CD4-positive, alpha-beta T cell (primary cell): ENCODE data around the gene GTF2A1. TPM values are rescaled to one million over a fixed set of nuclear protein-coding genes. Genes with fewer than 3 reads are reported as not detected.
"Not testable (repeated sequence)": the region's sequence is repeated elsewhere in the genome, so short reads cannot be mapped to it uniquely, and the experiment has no call there.

Experiments
- ATAC-seq: fragments of 200-7000 bp; cut with Tn5 transposase; one replicate; pipeline ENCODE4 v1.10.0; 2022; ENCODE audit warnings: mild to moderate bottlenecking; ENCODE audit not compliant: poor library complexity
- CTCF ChIA-PET: fragments of 350-600 bp; sonication (Branson Sonifier 250); formaldehyde crosslinking; loops from one replicate; lab custom pipeline; 2021; ENCODE audit warnings: antibody characterized with exemption, inconsistent platforms; lab: Charles Lee
- POLR2A ChIA-PET: fragments of 350-600 bp; sonication (Branson Sonifier 250); formaldehyde crosslinking; loops from one replicate; lab custom pipeline; 2021; ENCODE audit warnings: antibody characterized with exemption, inconsistent platforms; lab: Charles Lee
- DNase-seq, 14 experiments: peaks; one replicate each; pipeline ENCODE4 v3.0.0-alpha.2; 2013 to 2020; ENCODE audit warnings: mixed read lengths in 2 of 14
- H3K27ac ChIP-seq, 2 donors: one replicate each; pipeline versions ENCODE4 v1.5.1 to v1.7.0; 2013; ENCODE audit warnings: low read length in 2 of 2, low read depth in 1 of 2, mild to moderate bottlenecking in 1 of 2
- H3K27me3 ChIP-seq, 2 experiments: 1 replicate in 1 of 2; 2 replicates in 1 of 2; pipeline versions ENCODE4 v1.6.1 to v1.7.0; 2013; ENCODE audit warnings: low read length in 2 of 2, control low read depth in 1 of 2, mild to moderate bottlenecking in 1 of 2, moderate library complexity in 1 of 2; ENCODE audit not compliant: insufficient read depth in 2 of 2, control insufficient read depth in 1 of 2
- H3K36me3 ChIP-seq: one replicate; pipeline ENCODE4 v1.6.1; 2013; ENCODE audit warnings: low read length, control low read depth; ENCODE audit not compliant: insufficient read depth
- H3K4me1 ChIP-seq: one replicate; pipeline ENCODE4 v1.6.1; 2013; ENCODE audit warnings: low read length, control low read depth; ENCODE audit not compliant: insufficient read depth
- H3K4me3 ChIP-seq: one replicate; pipeline ENCODE4 v1.5.1; 2013; ENCODE audit warnings: mild to moderate bottlenecking, low read length, moderate library complexity
- H3K9me3 ChIP-seq, 2 experiments: 1 replicate in 1 of 2; 2 replicates in 1 of 2; pipeline versions ENCODE4 v1.6.1 to v1.7.0; 2013; ENCODE audit warnings: low read length in 2 of 2, mild to moderate bottlenecking in 2 of 2, control low read depth in 1 of 2, moderate library complexity in 1 of 2; ENCODE audit not compliant: control insufficient read depth in 1 of 2, insufficient read depth in 1 of 2
- H3K27ac Mint-ChIP-seq: one replicate; pipeline ENCODE4 v1.8.0; 2020; ENCODE audit warnings: mixed read lengths
- H3K27me3 Mint-ChIP-seq: one replicate; pipeline ENCODE4 v1.8.0; 2021; ENCODE audit warnings: mixed read lengths
- H3K36me3 Mint-ChIP-seq: one replicate; pipeline ENCODE4 v1.8.0; 2021; ENCODE audit warnings: low read depth, mixed read lengths
- H3K4me1 Mint-ChIP-seq: one replicate; pipeline ENCODE4 v1.8.0; 2021; ENCODE audit warnings: low read depth, mixed read lengths
- H3K4me3 Mint-ChIP-seq: one replicate; pipeline ENCODE4 v1.8.0; 2020; ENCODE audit warnings: mild to moderate bottlenecking, mixed read lengths
- H3K9me3 Mint-ChIP-seq: one replicate; pipeline ENCODE4 v1.8.0; 2020; ENCODE audit warnings: mixed read lengths
- intact Hi-C, 2 experiments: fragments of 100-400 bp; cut with DNase I in 1 of 2; cut with micrococcal nuclease in 1 of 2; formaldehyde crosslinking; loops; one replicate each; pipeline versions ENCODE4 v1.15.1 to v1.9.0; 2023 to 2025; cut with DNase I, micrococcal nuclease
- total RNA-seq, 174 experiments: library from RNA in 2 of 174; stranded (reverse) in 2 of 174; gene quantifications; one replicate each; pipeline ENCODE4 v1.2.3 and lab custom pipeline; 2021 to 2026
- TF ChIP-seq, protein P1 (sequence below): fragments of 200-600 bp; IDR thresholded peaks from one replicate; pipeline ENCODE4 v1.8.0; 2022; ENCODE audit warnings: antibody characterized with exemption, mild to moderate bottlenecking

Gene GTF2A1
- total RNA-seq, 2 experiments from 2014 or later = 11.5 to 12.8 TPM

- H3K9me3 Mint-ChIP-seq = no peaks in the 10 kb centered on the region
- H3K4me1 Mint-ChIP-seq = peaks cover 16% of the 10 kb centered on the region
- Histone ChIP-seq H3K4me3 (no peak overlapping the region), H3K4me1 (peaks cover 10% of the 10 kb centered on the region), H3K9me3 (no peaks in the 10 kb centered on the region), H3K27me3 (no peaks in the 10 kb centered on the region), H3K36me3 (no peaks in the 10 kb centered on the region), H3K27ac (no peak overlapping the region)
- H3K27me3 Mint-ChIP-seq = peaks cover 8% of the 10 kb centered on the region
- ChIA-PET CTCF (interaction anchor here (0.6 kb wide), 1 partner anchor 22 kb away, joined by 5 read pairs; no protein-coding TSS in a partner anchor), POLR2A (no interaction called here)
- intact Hi-C loops = loop anchor here in 1 of 2 experiments (5.0 kb wide), 1 partner anchor 308 kb away; the partner anchor contains the start of gene SEL1L
- H3K27ac Mint-ChIP-seq = no peak overlapping the region
- TF ChIP-seq, protein P1, sequence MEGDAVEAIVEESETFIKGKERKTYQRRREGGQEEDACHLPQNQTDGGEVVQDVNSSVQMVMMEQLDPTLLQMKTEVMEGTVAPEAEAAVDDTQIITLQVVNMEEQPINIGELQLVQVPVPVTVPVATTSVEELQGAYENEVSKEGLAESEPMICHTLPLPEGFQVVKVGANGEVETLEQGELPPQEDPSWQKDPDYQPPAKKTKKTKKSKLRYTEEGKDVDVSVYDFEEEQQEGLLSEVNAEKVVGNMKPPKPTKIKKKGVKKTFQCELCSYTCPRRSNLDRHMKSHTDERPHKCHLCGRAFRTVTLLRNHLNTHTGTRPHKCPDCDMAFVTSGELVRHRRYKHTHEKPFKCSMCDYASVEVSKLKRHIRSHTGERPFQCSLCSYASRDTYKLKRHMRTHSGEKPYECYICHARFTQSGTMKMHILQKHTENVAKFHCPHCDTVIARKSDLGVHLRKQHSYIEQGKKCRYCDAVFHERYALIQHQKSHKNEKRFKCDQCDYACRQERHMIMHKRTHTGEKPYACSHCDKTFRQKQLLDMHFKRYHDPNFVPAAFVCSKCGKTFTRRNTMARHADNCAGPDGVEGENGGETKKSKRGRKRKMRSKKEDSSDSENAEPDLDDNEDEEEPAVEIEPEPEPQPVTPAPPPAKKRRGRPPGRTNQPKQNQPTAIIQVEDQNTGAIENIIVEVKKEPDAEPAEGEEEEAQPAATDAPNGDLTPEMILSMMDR = no peak
- H3K4me3 Mint-ChIP-seq = no peak overlapping the region
- DNase-seq = no peak
- no peak for ATAC-seq
- H3K36me3 Mint-ChIP-seq = peaks cover 29% of the 10 kb centered on the region
Measured at GRCh38 chr14:81224222-81224621, 3.5 kb upstream of the GTF2A1 start.

DNA sequence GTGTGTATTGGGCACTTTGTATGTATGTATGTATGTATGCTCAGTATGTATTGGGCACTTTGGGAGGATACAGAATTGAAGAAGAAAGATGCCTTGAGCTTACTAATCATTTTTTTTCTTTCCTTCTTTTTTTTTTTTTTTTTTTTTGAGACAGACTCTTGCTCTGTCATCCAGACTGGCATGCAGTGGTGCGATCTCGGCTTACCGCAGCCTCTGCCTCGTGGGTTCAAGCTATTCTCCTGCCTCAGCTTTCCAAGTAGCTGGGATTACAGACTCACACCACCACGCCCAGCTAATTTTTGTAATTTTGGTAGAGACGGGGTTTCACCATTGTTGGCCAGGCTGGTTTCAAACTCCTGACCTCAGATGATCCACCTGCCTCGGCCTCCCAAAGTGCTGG lies 3.0 kb upstream of the GTF2A1 start:
- peaks cover 10% of the 10 kb centered on the region for H3K4me1 ChIP-seq
- DNase-seq, H3K9me3 ChIP-seq, H3K36me3 ChIP-seq, H3K27ac Mint-ChIP-seq, ATAC-seq, H3K27ac ChIP-seq, H3K27me3 Mint-ChIP-seq, H3K27me3 ChIP-seq, POLR2A ChIA-PET, H3K4me3 ChIP-seq, H3K4me3 Mint-ChIP-seq, H3K9me3 Mint-ChIP-seq: not testable (repeated sequence)
- intact Hi-C loops = loop anchor here in 1 of 2 experiments (5.0 kb wide), 1 partner anchor 309 kb away; the partner anchor contains the start of gene SEL1L
- peaks cover 20% of the 10 kb centered on the region for H3K4me1 Mint-ChIP-seq
- peaks cover 31% of the 10 kb centered on the region for H3K36me3 Mint-ChIP-seq
- CTCF ChIA-PET = interaction anchor here (0.6 kb wide), 1 partner anchor 22 kb away, joined by 5 read pairs; no protein-coding TSS in a partner anchor

DNA sequence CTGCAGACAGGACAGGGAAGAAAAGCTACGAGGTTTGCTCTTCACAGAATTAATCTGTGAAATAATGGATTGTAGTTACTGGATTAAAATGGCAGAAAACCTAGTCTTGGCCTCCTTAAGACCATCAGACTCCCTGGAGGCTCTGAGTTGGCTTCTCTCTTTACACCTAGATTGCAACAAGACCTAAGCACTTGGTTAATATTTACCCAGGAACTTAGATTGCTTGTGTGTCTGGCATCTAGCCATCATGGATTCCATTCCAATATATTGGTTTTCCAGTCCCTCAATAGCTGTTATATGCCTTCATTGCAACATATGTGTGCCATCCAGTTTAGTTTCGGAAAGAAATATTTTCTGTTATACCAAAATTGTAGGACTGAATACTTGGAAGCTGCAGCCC lies 1.9 kb upstream of the GTF2A1 start:
- Mint-ChIP-seq H3K27me3 (peaks cover 9% of the 10 kb centered on the region), H3K4me1 (peaks cover 30% of the 10 kb centered on the region), H3K9me3 (no peaks in the 10 kb centered on the region), H3K36me3 (peaks cover 31% of the 10 kb centered on the region), H3K4me3 (peak overlapping the region; percentile 99), H3K27ac (peak overlapping the region; percentile 99)
- TF ChIP-seq, protein P1 = no peak
- Histone ChIP-seq H3K9me3 (no peaks in the 10 kb centered on the region), H3K36me3 (no peaks in the 10 kb centered on the region), H3K27me3 (no peaks in the 10 kb centered on the region), H3K4me1 (peaks cover 10% of the 10 kb centered on the region), H3K4me3 (no peak overlapping the region), H3K27ac (no peak overlapping the region)
- POLR2A ChIA-PET = no interaction called here
- ATAC-seq = no peak
- DNase-seq = no peak
- CTCF ChIA-PET = interaction anchor here (1.8 kb wide), 1 partner anchor 53 kb away, joined by 5 read pairs; no protein-coding TSS in a partner anchor
- intact Hi-C loops = loop anchor here in 1 of 2 experiments (5.0 kb wide), 1 partner anchor 310 kb away; the partner anchor contains the start of gene SEL1L
